Nephron (organoid): ENCODE data around the gene KIF11.

Source experiments
- H3K27ac Mint-ChIP-seq, 3 experiments: 2 replicates each; pipeline ENCODE4 v1.8.0; 2020; ENCODE audit warnings: mixed read lengths in 3 of 3, mild to moderate bottlenecking in 2 of 3, moderate library complexity in 1 of 3
- H3K27me3 Mint-ChIP-seq: 2 replicates; pipeline ENCODE4 v1.8.0; 2021; ENCODE audit warnings: low read depth, mild to moderate bottlenecking, moderate library complexity, mixed read lengths
- H3K36me3 Mint-ChIP-seq: 2 replicates; pipeline ENCODE4 v1.8.0; 2020; ENCODE audit warnings: low read depth, mixed read lengths
- H3K4me1 Mint-ChIP-seq: 2 replicates; pipeline ENCODE4 v1.8.0; 2020; ENCODE audit warnings: mixed read lengths
- H3K4me3 Mint-ChIP-seq, 3 experiments: 2 replicates each; pipeline ENCODE4 v1.8.0; 2020; ENCODE audit warnings: mild to moderate bottlenecking in 3 of 3, mixed read lengths in 3 of 3, moderate library complexity in 2 of 3
- H3K9me3 Mint-ChIP-seq: 2 replicates; pipeline ENCODE4 v1.8.0; 2020; ENCODE audit warnings: mixed read lengths
- CTCF ChIP-seq, 3 experiments: fragments of 200-600 bp; sonication (generic); IDR thresholded peaks; one replicate each; pipeline ENCODE4 v1.5.0; 2021; ENCODE audit warnings: antibody characterized with exemption in 3 of 3; ENCODE audit not compliant: unreplicated experiment in 3 of 3

KIF11 gene

DNA sequence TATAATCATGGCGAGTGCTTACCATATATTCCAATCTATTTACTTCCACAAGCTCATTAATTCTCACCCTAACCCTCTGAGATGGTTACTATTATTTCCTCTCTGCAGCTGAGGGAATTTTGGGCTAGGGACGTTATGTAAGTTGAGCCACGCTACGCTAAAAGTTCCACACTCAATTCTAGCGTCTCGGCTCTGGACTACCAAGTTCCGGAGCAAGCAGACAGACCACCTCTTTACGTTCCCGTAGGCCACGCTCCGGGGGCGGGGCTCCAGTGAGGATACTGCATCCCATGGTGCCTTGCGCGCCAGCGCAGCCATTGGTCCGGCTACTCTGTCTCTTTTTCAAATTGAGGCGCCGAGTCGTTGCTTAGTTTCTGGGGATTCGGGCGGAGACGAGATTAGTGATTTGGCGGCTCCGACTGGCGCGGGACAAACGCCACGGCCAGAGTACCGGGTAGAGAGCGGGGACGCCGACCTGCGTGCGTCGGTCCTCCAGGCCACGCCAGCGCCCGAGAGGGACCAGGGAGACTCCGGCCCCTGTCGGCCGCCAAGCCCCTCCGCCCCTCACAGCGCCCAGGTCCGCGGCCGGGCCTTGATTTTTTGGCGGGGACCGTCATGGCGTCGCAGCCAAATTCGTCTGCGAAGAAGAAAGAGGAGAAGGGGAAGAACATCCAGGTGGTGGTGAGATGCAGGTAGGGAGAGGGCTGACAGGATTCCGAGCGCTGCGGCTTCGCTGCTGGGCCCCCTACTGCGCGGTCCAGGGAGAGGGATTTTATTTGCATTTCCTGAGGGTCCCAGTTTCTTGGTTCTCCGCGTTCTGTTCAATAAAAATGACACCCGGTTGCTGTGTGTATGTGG, at the start of gene KIF11:
TSS of gene KIF11 (plus strand) at position 370 of the 858 bp plus-strand sequence. CDS start at position 616, 246 bp downstream.
- no peaks in the 10 kb centered on the region for H3K9me3 Mint-ChIP-seq
- H3K4me3 Mint-ChIP-seq = peak within 1 kb of the TSS; percentile 92 to 97 (median 94)
- no peaks in the 10 kb centered on the region for H3K27me3 Mint-ChIP-seq
- peaks cover 5% of the 10 kb centered on the region for H3K36me3 Mint-ChIP-seq
- TF ChIP-seq CTCF (IDR thresholded peaks at IDR 0.05; ENCODE audit: unreplicated experiment in 3 of 3) = no peak
- H3K27ac Mint-ChIP-seq = peak within 1 kb of the TSS; percentile 99 to 100 (median 99)
- peaks cover 35% of the 10 kb centered on the region for H3K4me1 Mint-ChIP-seq

GRCh38 chr10:92544296-92544695, 48.6 kb upstream of the KIF11 start:
- Mint-ChIP-seq H3K27ac (peak overlapping the region in 1 of 3 experiments; percentile 27), H3K36me3 (peaks cover 2% of the 10 kb centered on the region), H3K4me3 (no peak overlapping the region), H3K27me3 (no peaks in the 10 kb centered on the region), H3K4me1 (no peaks in the 10 kb centered on the region), H3K9me3 (no peaks in the 10 kb centered on the region)
- TF ChIP-seq CTCF (IDR thresholded peaks at IDR 0.05; ENCODE audit: unreplicated experiment in 3 of 3) = no peak

DNA sequence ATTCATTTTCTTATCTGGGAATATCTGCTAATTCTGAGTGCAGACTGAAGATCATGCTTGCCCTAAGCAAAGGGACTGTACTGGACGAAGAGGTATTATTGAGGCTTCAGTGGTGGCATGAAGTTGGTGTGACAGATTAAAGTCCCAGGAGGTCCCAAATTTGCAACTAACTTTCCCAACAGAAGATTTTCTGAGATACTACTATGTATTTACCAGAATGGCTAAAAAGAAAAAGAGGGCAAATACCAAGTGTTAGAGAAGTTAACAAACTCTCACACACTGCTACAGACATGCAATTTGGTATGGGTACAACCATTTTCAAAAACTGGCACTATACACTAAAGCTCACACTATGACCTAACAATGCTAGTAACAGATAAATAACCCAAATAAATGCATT, 47.4 kb upstream of the KIF11 start:
- H3K4me3 Mint-ChIP-seq = no peak overlapping the region
- H3K4me1 Mint-ChIP-seq = no peaks in the 10 kb centered on the region
- no peaks in the 10 kb centered on the region for H3K27me3 Mint-ChIP-seq

GRCh38 chr10:92547676-92548075, 45.3 kb upstream of the KIF11 start:
- H3K27me3 Mint-ChIP-seq = no peaks in the 10 kb centered on the region
- no peaks in the 10 kb centered on the region for H3K4me1 Mint-ChIP-seq
- H3K27ac Mint-ChIP-seq = no peak overlapping the region
- no peak for TF ChIP-seq CTCF (IDR thresholded peaks at IDR 0.05; ENCODE audit: unreplicated experiment in 3 of 3)
- H3K36me3 Mint-ChIP-seq = peaks cover 19% of the 10 kb centered on the region
- H3K9me3 Mint-ChIP-seq = no peaks in the 10 kb centered on the region
- H3K4me3 Mint-ChIP-seq = no peak overlapping the region

More for the DNA sequence above, 47.4 kb upstream of the KIF11 start:
- no peak for TF ChIP-seq CTCF (IDR thresholded peaks at IDR 0.05; ENCODE audit: unreplicated experiment in 3 of 3)
- Mint-ChIP-seq H3K36me3 (peaks cover 4% of the 10 kb centered on the region), H3K27ac (no peak overlapping the region), H3K9me3 (no peaks in the 10 kb centered on the region)

GRCh38 chr10:92550924-92551323, 42.0 kb upstream of the KIF11 start:
- H3K36me3 Mint-ChIP-seq = peaks cover 50% of the 10 kb centered on the region
- H3K27ac Mint-ChIP-seq = no peak overlapping the region
- H3K4me1 Mint-ChIP-seq = no peaks in the 10 kb centered on the region
- no peak overlapping the region for H3K4me3 Mint-ChIP-seq
- H3K9me3 Mint-ChIP-seq = peaks cover 17% of the 10 kb centered on the region
- H3K27me3 Mint-ChIP-seq = no peaks in the 10 kb centered on the region
- no peak for TF ChIP-seq CTCF (IDR thresholded peaks at IDR 0.05; ENCODE audit: unreplicated experiment in 3 of 3)

DNA sequence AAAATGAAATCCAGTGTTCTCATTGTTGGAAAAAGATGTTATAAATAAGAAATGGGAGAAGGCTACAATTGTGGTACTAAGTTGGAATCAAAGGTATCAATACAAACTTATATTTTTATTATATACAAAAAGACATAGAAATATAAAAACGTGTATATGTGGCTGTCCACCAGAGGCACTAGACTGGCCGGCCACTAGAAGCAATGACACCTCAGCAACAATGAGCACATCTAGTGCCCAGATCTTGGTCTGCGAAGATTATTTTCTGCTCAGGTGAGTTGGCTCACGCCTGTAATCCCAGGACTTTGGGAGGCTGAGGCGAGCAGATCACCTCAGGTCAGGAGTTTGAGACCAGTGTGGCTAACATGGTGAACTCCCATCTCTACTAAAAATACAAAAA, 40.6 kb upstream of the KIF11 start:
- Mint-ChIP-seq H3K4me3 (no peak overlapping the region), H3K36me3 (peaks cover 58% of the 10 kb centered on the region), H3K27ac (no peak overlapping the region), H3K27me3 (no peaks in the 10 kb centered on the region), H3K9me3 (peaks cover 21% of the 10 kb centered on the region), H3K4me1 (no peaks in the 10 kb centered on the region)
- TF ChIP-seq CTCF (IDR thresholded peaks at IDR 0.05; ENCODE audit: unreplicated experiment in 3 of 3) = peak in 1 of 3 experiments; percentile 9
